Forelimb muscle (tissue), 1 donor: Measurements from ENCODE around the gene FOXP1. TPM values are rescaled to one million over a fixed set of nuclear protein-coding genes. Genes with fewer than 3 reads are reported as not detected.
"Not testable (repeated sequence)": the region's sequence is repeated elsewhere in the genome, so short reads cannot be mapped to it uniquely, and the experiment has no call there.

ENCODE experiments used
- DNase-seq: peaks from one replicate; pipeline ENCODE4 v3.0.0-alpha.2; 2013; ENCODE audit warnings: low read depth
- polyA plus RNA-seq: library from polyadenylated mRNA; unstranded; fragments of 120-200 nt; gene quantifications from one replicate; pipeline ENCODE4 v1.2.1, GENCODE V29; 2013; ENCODE audit not compliant: insufficient read length

The FOXP1 gene
- polyA plus RNA-seq, 1 donor: 15.8 TPM

- DNase-seq: no peak
Observed at GRCh38 chr3:71045212-71045916, 538.2 kb downstream of the FOXP1 start.

GRCh38 chr3:71042759-71043158 is 540.8 kb downstream of the FOXP1 start:
- no peak for DNase-seq

DNA sequence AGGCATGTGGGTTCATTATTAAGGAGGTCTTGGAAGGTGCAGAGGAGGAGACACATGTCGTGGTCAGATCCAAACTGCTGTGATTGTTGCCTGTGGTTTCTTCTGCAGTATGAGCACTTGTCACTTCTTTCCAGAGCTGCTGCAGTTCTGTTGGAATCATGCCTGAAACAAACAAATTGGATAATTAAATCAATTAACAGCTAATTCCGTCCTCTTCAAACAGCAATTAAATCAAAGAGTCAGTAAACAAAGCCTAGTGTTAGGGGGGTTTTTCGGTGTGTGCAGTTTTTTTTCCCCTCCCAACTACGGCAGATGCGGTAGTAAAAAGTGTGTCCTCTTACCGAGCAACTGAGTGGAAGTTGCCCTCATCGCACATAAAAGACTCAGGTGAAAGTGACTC is 542.2 kb downstream of the FOXP1 start:
- no peak for DNase-seq

DNA sequence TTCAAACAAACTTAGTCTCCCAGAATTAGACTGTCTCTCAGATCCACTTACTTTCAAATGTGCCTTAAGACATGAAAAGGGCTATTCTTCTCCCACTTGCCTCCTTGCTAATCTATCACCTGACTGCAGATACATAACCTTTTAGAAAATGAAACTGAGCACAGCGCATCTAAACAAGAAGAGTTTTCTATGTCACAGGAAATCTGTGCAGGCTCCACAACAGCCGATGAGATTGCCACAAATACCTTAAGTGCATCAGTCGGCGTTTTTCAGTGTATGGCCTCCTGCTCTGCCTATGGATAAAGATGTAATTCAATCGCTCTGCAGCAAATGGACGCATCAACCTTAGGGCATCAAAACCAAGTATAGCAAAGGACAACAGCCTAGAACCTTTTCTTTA is 544.2 kb downstream of the FOXP1 start:
- no peak for DNase-seq

DNA sequence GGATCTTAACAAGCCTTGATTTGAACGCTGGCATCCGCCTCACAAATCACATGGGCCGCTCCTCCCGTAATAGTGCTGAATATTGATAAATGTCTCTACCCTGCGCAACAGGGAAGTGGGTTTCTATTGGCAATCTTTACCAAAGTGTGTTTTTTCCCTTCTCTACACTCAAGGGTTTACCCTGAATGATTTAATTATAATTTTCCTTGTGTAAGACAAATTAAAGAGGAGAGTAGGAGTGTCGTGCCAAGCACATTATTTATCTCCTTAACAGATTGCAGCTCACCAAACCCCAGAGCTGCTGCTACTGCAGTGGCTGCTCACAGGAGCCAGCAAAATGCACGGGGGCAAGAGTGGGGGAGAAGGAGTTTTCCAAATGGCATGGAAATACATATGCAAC is 545.8 kb downstream of the FOXP1 start:
- no peak for DNase-seq

- peak; percentile 13 for DNase-seq
Observed at GRCh38 chr3:71035886-71036285, 547.6 kb downstream of the FOXP1 start.

DNA sequence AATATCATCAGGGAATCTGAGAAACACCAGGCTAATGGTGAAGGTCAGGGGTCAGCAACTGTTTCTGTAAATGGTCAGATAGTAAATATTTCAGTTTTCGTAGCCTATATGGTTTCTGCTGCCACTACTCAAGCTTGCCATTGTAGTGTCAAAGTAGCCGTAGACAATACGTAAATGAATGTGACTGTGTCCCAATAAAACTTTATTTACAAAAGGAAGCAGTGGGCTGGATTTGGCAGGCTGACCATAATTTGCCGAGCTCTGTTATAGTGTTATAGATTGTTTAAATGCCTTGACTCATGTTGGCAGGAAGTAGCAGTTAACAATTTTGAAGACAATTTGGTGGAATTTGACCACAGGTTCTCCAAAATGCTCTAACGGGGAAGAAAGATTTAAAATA is 548.2 kb downstream of the FOXP1 start:
- no peak for DNase-seq

GRCh38 chr3:71033681-71034220 is 549.8 kb downstream of the FOXP1 start:
- no peak for DNase-seq

- DNase-seq: no peak
Observed at GRCh38 chr3:71031914-71032521, 551.5 kb downstream of the FOXP1 start.

DNA sequence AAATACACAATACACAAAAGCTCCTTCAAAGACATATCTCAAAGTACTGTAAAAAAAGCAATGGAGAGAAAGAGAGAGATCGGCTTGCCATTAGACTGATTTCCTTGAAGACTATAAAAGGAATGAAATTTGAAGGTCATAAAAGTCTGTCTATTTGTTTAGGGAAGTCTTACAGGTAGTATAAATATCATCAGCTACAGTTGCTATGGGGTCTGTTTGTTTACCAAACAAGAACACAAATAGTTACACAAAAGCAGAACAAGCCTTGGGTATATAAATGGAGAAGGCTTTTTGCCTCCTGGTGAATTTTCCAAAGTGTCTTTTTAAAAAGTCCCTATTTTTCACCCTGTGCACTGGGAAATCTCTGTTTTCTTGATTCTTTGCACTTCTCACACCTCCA is 552.3 kb downstream of the FOXP1 start:
- DNase-seq: no peak

DNA sequence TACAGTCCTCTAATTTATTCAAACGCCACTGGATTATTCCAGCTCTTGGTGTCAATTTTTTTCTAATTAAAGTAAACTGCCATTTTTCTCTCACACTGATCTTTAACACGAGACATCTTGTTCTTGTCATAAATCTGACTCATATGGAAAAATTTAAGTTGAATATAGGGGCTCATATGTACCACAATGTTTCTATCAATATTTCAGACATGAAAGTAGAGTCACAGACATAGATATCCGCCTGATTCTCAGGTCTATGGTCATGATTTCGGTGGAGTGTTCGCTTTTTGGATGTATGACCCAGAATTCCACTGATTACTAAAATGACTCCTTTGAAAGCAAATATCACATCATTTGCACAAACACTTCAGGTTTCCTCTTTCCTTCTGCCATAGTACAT is 552.8 kb downstream of the FOXP1 start:
- DNase-seq: no peak

- DNase-seq: no peak
Observed at GRCh38 chr3:71029770-71030169, 553.8 kb downstream of the FOXP1 start.

DNA sequence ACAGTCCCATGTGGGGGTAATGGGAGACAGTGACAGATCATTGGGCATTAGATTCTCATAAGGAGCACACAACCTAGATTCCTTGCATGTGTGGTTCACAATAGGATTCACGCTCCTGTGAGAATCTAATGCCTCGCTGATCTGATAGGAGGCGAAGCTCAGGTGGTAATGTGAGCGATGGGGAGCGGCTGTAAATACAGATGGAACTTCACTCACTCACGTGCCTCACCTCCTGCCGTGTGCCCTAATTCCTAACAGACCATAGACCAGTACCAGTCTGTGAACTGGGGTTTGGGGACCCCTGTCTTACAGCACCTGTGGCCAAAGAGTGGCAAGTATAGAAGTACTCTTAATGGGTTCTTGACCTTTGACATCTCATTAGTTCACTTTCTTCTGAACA is 554.7 kb downstream of the FOXP1 start:
- no peak for DNase-seq

- DNase-seq: no peak
Observed at GRCh38 chr3:71028184-71028583, 555.3 kb downstream of the FOXP1 start.

DNA sequence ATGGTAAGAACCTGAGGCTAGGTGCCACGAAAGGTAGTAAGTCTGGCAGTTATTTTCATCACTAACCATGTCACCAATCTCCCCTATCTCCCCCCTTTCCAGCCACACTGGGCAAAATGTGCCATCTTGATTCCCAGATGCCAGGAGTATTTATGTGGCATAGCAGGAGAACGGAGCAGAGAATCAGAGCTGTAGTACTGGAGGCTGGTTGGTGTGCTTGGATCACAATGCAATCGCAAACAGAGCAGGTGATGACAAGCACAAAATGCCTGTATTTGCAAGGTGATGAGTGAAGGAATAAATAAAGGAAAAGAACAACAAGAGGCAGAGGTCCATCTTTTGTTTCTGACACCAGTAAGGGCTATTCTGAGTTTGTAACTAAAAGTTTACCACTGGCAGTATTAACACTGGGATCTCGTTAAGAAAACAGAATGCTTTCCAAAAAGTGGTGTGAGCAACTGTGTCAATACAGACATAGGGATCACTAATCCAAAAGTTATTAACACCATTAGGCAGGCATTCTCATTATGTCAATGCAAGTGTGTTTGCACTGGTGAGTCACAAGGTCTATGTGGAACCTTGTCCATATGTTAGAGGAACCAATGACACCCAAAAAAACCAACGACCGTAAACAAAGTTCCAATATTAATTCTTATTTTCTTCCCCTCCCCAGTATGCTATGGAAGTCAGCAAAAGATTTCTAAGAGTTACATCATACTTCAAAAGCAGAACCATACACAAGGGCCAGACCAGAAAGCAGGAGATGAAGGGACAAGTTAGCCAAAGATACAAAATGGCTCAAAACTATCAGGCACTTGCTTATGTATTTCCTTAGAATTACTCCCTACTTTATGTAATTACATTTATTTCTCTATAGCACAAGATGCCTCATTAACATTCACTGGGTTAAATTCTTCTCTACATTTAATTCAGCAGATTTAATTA is 556.6 kb downstream of the FOXP1 start:
- no peak for DNase-seq

- no peak for DNase-seq
Observed at GRCh38 chr3:71025516-71025915, 558.0 kb downstream of the FOXP1 start.

DNA sequence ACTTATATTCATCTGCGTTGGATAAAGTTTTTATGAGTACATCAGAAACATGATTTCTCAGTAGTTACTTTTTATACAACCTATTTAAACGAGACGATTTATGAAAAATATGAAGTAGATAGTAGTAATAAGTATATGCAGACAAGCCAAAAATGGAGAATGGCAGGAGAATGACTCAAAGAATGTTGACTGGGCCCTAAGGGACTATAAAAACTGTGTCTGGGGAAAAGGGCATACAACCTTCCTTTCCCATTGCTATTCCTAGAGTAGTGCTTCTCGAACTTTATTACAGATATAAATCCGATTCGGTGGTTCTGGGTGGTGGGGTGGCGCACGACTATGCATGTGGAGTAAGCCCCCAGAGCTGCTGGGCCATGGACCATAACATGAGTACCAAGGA is 558.5 kb downstream of the FOXP1 start:
- no peak for DNase-seq

DNA sequence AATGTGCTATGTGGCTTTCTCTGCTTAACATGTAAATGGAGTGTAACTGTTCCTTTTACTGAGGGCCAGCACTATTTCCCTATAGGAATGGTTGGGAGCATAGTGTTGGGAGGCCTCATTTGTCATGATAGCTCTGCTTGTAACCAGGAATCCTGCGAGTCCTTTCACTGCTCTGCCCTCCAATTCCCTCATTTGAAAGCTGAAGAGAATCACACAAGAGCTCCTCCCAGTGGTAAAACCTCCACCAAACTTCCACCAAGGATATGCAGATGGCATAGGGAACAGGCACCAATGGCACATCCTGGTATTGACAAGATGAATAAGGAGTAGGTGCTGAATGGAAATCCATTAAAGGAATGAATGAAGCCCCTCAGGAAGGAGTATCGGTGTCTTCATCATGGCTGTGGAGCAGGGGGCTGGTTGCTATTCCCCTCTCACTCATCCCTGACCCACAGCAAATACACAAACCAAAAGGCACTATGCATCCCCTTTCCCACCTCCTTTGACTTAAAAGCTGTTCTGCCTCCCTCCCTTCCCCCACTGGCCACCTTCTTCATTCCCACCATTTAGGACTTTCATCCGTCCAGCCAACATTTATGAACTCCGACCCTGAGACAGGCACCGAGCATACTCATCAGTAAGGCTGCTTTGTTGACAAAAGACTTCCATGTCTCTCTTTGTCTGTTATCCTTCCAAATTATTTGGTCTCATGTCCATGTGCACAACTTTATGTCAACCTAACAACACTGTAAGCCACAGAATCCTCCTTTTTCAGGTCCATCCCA is 560.8 kb downstream of the FOXP1 start:
- DNase-seq: no peak

- no peak for DNase-seq
Observed at GRCh38 chr3:71018799-71019198, 564.7 kb downstream of the FOXP1 start.

- DNase-seq: no peak
Observed at GRCh38 chr3:71016178-71016845, 567.2 kb downstream of the FOXP1 start.

GRCh38 chr3:71014616-71015015 is 568.9 kb downstream of the FOXP1 start:
- DNase-seq: not testable (repeated sequence)
